ENCODE measurements around the gene CHIT1. TPM values are rescaled to one million over a fixed set of nuclear protein-coding genes. Genes with fewer than 3 reads are reported as not detected.

The CHIT1 gene
- total RNA-seq, 4 donors from 2014 or later, result 0.45 to 9.0 (median 1.2) TPM; not detected in 1

DNA sequence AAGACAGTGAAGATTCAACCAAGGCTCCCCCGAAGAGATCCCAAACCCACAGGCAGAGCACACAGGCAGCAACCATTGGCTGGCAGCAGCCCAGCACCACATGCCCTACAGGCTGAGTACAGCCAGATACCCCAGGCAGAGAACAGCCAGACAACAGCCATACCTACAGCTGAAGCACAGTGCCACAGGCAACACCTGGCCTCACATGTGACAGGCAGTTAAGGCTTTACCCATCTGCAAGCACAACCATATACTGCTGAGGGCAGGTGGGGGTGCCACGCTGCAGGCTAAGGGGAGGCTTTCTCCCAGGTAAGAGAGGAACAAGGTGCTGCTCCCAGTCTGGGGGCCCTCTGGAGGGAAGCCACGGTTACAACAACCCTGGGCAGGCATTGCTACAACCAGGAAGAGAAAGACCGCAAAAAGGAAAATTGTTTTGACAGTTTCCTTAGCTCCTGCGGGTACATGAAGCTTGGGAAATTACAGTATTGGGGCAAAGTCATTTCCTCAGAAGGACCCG lies 12.3 kb downstream of the CHIT1 start:
- Histone ChIP-seq H3K27ac (no peak overlapping the region), H3K9me3 (no peaks in the 10 kb centered on the region), H3K4me3 (replicated peaks in 1 of 3) (no peak overlapping the region), H3K27me3 (no peaks in the 10 kb centered on the region), H3K4me1 (no peaks in the 10 kb centered on the region), H3K36me3 (no peaks in the 10 kb centered on the region)
- DNase-seq, result no peak
- WGBS, 2 donors, result 36 to 51% methylated on average over 6 of the region's 6 CpGs
- TF ChIP-seq, protein P1, sequence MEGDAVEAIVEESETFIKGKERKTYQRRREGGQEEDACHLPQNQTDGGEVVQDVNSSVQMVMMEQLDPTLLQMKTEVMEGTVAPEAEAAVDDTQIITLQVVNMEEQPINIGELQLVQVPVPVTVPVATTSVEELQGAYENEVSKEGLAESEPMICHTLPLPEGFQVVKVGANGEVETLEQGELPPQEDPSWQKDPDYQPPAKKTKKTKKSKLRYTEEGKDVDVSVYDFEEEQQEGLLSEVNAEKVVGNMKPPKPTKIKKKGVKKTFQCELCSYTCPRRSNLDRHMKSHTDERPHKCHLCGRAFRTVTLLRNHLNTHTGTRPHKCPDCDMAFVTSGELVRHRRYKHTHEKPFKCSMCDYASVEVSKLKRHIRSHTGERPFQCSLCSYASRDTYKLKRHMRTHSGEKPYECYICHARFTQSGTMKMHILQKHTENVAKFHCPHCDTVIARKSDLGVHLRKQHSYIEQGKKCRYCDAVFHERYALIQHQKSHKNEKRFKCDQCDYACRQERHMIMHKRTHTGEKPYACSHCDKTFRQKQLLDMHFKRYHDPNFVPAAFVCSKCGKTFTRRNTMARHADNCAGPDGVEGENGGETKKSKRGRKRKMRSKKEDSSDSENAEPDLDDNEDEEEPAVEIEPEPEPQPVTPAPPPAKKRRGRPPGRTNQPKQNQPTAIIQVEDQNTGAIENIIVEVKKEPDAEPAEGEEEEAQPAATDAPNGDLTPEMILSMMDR (IDR thresholded peaks at IDR 0.05), result no peak
- no peak for TF ChIP-seq POLR2A (IDR thresholded peaks at IDR 0.05)
- intact Hi-C loops (cut with DNase I), result loop anchor here (2.0 to 5.0 kb wide), 3 partner anchors 45 to 175 kb away; no protein-coding TSS in a partner anchor

DNA sequence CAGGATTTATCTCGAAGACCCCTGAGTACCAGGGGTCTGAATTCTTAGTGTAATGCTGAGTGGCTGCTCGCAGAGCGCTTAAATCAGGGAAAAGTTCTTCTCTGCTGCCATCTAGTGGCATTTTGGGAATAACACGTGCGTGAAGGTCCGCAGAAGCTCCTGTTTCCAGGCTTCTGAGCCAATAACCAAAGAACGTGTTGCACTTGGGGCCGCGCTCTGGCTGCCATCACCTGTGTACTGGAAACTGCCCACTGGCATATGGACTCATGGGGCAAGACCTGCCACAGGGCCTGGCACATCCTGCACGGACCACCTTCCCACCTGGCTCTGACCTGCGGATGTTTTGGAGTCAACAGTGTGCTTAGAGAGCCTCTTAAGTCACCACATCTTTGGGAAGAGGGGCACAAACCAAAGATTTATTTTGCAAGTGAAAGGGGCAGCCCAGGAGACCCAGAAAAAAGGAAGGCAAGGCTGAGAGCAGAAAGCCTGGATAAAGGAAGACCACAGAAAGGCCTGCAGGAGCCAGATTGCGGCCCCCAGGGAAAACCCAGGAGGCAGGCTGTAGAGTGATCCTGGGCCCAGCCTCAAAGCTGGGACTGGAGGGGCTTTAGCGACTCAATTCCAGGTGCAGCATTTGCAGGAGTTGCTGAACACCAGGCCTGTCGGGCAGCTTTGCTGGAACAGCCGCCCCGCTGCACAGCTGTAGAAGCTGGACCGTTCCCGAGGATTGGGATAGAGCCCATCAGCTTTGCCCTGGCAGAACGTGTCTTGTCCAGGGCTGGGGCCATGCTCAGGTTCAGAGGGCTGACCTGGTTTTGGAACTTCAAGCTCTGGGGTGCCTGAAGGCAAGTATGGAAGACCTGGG lies 13.0 kb downstream of the CHIT1 start:
- no peaks in the 10 kb centered on the region for H3K4me1 ChIP-seq
- 31 to 33% methylated on average over 19 of the region's 19 CpGs for WGBS, 2 donors
- H3K27me3 ChIP-seq, result no peaks in the 10 kb centered on the region
- H3K27ac ChIP-seq, result no peak overlapping the region
- no peaks in the 10 kb centered on the region for H3K9me3 ChIP-seq
- no peak overlapping the region for H3K4me3 ChIP-seq (replicated peaks in 1 of 3)
- H3K36me3 ChIP-seq, result no peaks in the 10 kb centered on the region
- intact Hi-C loops (cut with DNase I), result loop anchor here (2.0 to 5.0 kb wide), 3 partner anchors 44 to 174 kb away; no protein-coding TSS in a partner anchor
- DNase-seq, result peak; percentile 50 to 52
- no peak for TF ChIP-seq POLR2A (IDR thresholded peaks at IDR 0.05)
- TF ChIP-seq, protein P1 (IDR thresholded peaks at IDR 0.05), result peak; percentile 62 to 85 (median 76)

DNA sequence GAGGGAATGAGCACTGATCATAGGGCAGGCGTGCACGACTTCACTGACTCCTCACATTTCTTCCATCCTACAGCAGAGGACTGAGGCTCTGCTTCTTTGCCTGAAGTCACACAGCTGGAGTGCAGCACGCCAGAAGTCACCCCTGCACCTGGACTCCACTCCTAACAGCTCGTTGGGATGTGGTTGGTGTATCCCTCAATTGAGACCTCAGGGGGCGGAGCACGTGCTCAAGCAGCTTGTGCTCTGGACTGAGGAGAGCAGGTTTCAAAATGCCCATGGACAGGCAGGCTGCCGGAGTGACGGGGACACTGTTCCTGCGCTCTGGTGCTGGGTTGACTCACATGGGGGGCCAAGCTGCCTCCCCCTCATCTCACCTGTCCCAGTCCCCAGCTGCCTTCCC lies 13.9 kb downstream of the CHIT1 start:
- no peaks in the 10 kb centered on the region for H3K9me3 ChIP-seq
- H3K27me3 ChIP-seq, result no peaks in the 10 kb centered on the region
- intact Hi-C loops (cut with DNase I), result loop anchor here (5.0 kb wide), 2 partner anchors 43 to 173 kb away; no protein-coding TSS in a partner anchor
- H3K4me1 ChIP-seq, result no peaks in the 10 kb centered on the region
- H3K4me3 ChIP-seq (replicated peaks in 1 of 3), result no peak overlapping the region
- DNase-seq, result peak; percentile 6 to 33
- WGBS, 2 donors, result 54 to 63% methylated on average over 9 of the region's 9 CpGs
- TF ChIP-seq, protein P1 (IDR thresholded peaks at IDR 0.05), result no peak
- TF ChIP-seq POLR2A (IDR thresholded peaks at IDR 0.05), result no peak
- no peak overlapping the region for H3K27ac ChIP-seq
- H3K36me3 ChIP-seq, result no peaks in the 10 kb centered on the region

DNA sequence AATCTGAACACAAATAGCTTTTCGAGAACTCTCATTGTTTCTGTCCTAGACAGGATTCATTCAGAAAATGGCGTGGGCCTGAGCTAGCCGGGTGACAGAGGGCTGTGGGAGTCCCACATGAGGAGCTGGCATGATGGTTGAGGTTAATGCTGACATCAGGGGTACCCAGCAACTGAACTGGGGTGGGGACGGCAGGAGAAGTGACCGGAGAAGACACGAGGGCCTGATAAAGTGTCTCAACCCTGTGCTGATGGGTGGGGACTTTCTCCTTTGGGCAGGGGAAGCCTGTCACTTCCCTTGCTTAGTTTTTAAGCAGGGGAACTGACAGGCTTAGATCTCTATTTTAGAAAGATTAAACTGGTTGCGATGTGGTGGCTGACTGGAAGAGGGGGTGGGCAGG lies 14.6 kb downstream of the CHIT1 start:
- intact Hi-C loops (cut with DNase I), result loop anchor here (5.0 kb wide), 2 partner anchors 43 to 173 kb away; no protein-coding TSS in a partner anchor
- no peaks in the 10 kb centered on the region for H3K36me3 ChIP-seq
- TF ChIP-seq, protein P1 (IDR thresholded peaks at IDR 0.05), result no peak
- TF ChIP-seq POLR2A (IDR thresholded peaks at IDR 0.05), result no peak
- H3K4me3 ChIP-seq (replicated peaks in 1 of 3), result no peak overlapping the region
- 82 to 88% methylated on average over 7 of the region's 7 CpGs for WGBS, 2 donors
- no peak overlapping the region for H3K27ac ChIP-seq
- H3K4me1 ChIP-seq, result no peaks in the 10 kb centered on the region
- no peak for DNase-seq
- no peaks in the 10 kb centered on the region for H3K27me3 ChIP-seq
- H3K9me3 ChIP-seq, result no peaks in the 10 kb centered on the region

DNA sequence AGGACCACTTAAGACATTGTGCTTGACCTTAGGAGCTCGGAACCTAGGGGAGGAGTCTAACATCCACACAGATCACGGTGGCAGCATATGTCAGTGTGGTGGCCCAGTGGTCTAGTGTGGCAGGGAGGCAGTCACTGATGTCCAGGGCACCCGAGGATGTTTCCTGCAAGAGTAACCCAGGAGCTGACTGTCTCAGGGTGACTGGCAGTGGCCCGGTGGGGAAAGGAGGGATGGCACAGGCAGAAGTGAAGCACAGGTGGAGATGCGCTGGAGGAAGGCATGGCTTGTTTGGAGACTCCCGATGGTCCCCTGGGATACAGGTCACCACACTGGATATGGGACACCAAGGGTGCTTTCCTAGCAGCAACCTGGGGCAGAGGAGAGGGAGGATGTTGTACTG lies 16.3 kb downstream of the CHIT1 start:
- no peak for DNase-seq
- intact Hi-C loops (cut with DNase I), result no loop called here
- 77 to 85% methylated on average over 6 of the region's 6 CpGs for WGBS, 2 donors
- no peaks in the 10 kb centered on the region for H3K36me3 ChIP-seq
- no peak overlapping the region for H3K4me3 ChIP-seq (replicated peaks in 1 of 3)
- H3K27ac ChIP-seq, result no peak overlapping the region
- no peaks in the 10 kb centered on the region for H3K4me1 ChIP-seq
- no peaks in the 10 kb centered on the region for H3K27me3 ChIP-seq
- TF ChIP-seq, protein P1 (IDR thresholded peaks at IDR 0.05), result no peak
- TF ChIP-seq POLR2A (IDR thresholded peaks at IDR 0.05), result no peak
- H3K9me3 ChIP-seq, result no peaks in the 10 kb centered on the region
